GM10266 (cell line): Measurements from ENCODE around the gene ELF1.
A peak's percentile ranks its signal among the peaks of the same experiment; 100 is the strongest.

Experiments
- DNase-seq: peaks from one replicate; pipeline ENCODE4 v3.0.0; 2012; ENCODE audit errors: extremely low spot score
- TF ChIP-seq, protein P1 (sequence below): IDR thresholded peaks from 2 replicates; pipeline ENCODE4 v1.5.1; 2012; ENCODE audit warnings: mild to moderate bottlenecking, low read depth; ENCODE audit not compliant: control insufficient read depth, insufficient read depth; ENCODE audit errors: missing control alignments

ELF1 gene

DNA sequence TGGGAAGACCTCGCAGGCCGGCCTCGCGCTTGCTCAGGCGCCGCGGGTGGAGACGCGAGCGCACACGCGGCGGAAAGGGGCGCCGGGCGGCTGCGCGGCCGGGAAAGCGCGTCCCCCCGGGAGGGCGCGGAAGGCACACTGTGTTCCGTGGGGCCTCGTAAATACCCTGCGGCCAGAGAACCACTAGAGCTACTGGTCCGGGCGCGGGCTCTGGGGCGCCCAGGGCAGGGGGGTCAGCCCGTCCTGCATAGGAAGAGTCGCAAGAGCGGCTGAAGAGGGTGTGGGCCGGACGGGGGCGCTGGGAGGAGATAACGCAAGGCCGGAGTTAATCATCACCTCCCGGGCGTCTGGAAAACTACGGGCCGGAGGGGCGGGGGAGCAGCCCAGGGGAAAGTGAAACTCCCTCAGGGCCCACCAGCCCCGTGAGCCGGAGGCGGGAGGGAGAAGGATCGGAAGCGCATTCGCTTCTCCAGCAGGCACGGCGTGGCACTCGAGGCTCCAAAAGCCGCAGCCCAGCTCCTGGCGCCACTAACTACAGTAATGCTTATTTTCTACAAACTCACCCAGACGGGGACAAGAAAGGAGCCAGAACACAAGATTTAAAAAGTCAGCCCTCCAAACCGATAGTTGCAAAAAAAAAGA is 41.1 kb upstream of the ELF1 start:
- TF ChIP-seq, protein P1, sequence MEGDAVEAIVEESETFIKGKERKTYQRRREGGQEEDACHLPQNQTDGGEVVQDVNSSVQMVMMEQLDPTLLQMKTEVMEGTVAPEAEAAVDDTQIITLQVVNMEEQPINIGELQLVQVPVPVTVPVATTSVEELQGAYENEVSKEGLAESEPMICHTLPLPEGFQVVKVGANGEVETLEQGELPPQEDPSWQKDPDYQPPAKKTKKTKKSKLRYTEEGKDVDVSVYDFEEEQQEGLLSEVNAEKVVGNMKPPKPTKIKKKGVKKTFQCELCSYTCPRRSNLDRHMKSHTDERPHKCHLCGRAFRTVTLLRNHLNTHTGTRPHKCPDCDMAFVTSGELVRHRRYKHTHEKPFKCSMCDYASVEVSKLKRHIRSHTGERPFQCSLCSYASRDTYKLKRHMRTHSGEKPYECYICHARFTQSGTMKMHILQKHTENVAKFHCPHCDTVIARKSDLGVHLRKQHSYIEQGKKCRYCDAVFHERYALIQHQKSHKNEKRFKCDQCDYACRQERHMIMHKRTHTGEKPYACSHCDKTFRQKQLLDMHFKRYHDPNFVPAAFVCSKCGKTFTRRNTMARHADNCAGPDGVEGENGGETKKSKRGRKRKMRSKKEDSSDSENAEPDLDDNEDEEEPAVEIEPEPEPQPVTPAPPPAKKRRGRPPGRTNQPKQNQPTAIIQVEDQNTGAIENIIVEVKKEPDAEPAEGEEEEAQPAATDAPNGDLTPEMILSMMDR = peak; percentile 32
- DNase-seq = peak; percentile 72

DNA sequence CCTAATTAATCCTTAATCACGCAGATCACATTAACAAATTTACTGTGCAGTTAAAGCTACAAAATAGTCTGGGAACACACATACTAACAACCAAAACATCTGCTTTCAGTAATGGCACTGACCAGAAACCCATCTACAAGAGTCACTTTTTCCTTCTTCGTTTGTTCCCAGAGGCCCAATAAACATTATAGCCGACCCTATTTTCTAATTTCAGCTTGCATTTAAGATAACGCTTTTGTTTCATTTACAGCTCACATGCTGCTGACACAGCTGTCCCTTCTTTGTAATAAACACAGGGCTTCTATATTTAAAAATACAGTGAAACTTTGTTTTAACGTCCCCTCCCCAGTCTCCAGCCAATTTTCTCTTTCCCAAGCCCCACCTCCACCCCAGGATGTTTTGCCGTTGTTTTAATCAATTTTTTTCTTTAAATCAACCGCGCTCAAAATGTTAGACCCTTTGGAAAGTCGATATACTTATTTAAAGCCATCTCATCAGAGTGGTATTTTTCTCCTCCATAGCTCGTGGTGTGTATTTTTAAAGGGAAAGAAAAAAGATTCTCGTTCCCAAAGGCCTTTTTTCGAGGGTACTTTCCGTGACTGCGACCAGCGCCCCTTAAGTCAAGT is 40.5 kb upstream of the ELF1 start:
- peak; percentile 12 for DNase-seq
- TF ChIP-seq, protein P1 = no peak

DNA sequence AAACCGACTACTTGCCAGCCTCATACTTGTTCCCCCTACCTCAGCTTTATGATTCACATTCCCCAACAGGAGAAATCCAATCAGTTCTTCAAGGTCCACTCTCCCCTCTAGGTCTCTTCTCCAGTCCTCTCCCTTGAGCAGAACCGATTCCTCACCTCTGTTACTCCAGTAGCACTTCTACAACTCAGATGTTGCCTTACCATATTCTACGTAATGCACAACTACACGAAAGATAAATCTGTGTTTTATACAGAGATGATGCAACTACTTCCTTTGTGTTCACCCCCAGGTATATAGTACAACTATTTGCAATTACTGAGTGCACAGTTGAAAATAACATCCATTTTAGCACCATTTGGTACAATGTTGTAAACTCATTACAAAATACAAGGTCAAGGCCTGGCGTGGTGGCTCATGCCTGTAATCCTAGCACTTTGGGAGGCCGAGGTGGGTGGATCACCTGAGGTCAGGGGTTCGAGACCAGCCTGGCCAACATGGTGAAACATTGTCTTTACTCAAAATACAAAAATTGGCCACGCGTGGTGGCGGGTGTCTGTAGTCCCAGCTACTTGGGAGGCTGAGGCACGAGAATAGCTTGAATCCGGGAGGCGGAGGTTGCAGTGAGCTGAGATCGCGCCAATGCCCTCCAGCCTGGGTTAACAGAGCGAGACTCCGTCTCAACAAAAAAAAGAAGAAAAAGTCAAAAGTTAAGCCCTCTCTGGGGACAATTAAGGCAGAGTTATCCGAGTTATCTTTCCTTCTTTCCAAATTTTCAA is 39.4 kb upstream of the ELF1 start:
- TF ChIP-seq, protein P1 = no peak
- no peak for DNase-seq

DNA sequence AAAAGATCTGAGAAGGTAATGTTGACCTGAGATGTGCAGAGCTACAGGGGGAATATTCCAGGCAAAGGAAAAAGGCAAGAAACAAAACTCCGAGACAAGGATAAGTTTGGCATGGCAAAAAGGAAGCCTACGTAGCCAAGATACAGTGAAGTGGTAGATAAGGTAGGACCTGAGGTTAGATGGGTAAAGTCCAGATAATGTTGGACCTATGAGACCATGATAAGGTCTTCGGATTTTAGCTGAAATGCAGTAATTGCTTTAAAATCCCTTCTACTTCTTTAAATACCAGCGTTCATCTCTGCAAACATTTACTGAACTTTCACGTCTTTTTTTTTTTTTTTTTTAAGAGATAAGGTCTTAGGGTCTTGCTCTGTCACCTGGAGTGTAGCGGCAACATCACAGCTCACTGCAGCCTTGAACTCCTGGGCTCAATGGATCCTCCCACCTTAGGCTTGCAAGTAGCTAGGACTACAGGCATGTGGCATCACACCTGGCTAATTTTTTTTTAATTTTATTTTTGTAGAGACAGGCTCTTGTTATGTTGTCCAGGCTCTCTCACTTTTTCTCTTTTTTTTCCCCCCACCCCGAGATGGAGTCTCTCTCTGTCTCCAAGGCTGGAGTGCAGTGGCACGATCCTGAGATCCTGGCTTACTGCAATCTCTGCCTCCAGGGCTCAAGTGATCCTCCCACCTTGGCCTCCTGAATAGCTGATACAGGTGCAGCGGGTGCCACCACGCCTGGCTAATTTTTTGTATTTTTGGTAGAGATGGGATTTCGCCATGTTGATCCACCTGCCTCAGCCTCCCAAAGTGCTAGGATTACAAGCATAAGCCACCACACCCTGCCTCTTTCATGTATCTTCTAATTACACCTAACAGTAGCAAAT is 38.0 kb upstream of the ELF1 start:
- DNase-seq = no peak
- TF ChIP-seq, protein P1 = no peak

DNA sequence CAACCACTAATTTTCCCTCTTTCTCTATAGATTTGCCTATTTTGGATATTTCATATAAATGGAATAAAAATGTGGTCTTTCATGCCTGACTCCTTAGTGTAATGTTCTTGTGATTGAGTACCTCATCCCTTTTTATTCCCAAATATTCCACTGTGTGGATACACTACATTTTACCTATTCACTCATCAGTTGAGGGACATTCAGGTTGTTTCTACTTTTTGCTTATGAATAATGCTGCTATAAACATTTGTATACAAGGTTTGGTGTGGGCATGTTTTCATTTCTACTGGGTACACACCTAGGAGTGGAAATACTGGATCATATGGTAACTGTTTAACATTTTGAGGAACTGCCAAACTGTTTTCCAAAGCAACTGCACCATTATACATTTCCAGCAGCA is 37.1 kb upstream of the ELF1 start:
- no peak for DNase-seq
- TF ChIP-seq, protein P1 = no peak

DNA sequence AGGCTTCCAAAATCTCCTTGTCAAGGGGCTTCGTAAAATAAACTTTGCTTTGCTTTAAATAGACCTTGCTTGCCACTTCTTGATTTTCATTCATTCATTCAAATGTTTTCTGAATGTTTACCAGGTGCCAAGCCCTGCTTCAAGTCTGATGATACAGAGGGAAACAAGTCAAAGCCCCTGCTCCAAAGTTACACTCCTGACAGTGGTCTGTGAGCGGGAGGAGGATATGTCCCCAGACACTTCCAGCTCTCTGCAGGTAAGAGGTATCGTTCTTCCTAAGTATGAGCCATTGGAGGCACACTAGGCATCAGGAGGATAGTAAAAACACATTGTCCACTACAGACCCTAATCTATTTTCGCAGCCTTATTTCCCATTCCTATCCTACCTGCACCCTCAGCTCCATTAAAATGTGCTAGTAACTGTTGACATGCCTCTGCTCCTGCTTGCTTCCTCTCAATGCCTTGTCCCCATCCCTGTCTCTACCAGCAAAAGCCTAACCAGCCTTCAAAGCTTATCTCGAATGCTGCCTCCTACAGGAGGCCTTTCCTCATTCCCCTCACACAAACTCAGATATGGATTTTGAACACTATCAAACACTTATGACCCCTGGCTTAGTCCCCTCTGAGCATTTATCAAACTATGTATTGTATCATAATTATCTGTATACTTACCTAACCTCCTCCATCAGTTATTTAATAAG is 36.0 kb upstream of the ELF1 start:
- no peak for DNase-seq
- TF ChIP-seq, protein P1 = peak; percentile 49
